HG03060 (cell line): ENCODE data around the gene KCNK10.
A peak's percentile ranks its signal among the peaks of the same experiment; 100 is the strongest.

ENCODE experiments used
- ATAC-seq: cut with Tn5 transposase; IDR thresholded peaks from one replicate; pipeline ENCODE4 v1.9.1; 2021; ENCODE audit warnings: low read depth, moderate number of reproducible peaks; ENCODE audit not compliant: unreplicated experiment

KCNK10 gene

GRCh38 chr14:88231603-88232002, 91.5 kb downstream of the KCNK10 start:
- ATAC-seq = no peak

DNA sequence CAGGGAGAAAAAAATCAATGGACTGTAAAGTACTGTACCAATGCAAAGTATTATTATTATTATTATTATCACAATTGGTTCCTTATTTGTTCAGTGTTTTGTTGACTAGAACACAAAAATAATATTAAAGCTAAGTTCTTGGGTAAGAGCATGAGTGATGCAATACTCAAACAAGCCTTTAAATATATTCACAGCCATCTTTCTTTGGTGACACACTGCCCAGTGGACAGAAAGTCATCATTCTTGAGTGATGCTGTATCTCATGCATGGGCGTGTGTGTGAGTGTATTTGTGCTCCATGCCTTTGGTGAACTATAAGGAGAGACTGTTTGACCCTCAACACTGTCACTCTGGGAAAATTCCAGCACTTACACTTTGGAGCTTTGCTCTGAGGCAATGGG, 93.6 kb downstream of the KCNK10 start:
- ATAC-seq = no peak

GRCh38 chr14:88228522-88229236, 94.4 kb downstream of the KCNK10 start:
- no peak for ATAC-seq

- ATAC-seq = no peak
These were observed 95.4 kb downstream of the KCNK10 start for GRCh38 chr14:88227693-88228092.

DNA sequence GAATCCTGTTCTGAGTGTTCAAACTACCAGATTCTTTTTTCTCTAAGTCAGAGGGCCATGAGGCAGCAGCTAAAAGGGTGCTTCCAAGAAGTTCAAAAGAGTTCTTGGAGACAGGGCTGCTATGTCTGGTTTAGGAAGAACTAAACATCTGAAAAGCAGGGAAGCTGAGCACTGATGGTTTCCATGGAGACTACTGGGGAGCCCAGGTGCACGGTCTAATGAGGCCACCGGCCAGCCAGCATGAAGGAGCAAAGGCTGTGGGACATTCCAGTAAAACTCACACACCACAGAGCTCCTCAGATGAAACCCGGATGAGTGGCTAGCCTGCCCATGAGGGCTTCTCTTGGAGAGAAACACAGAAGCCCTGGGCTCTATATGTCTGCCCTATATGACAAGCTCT, 97.3 kb downstream of the KCNK10 start:
- ATAC-seq = no peak

GRCh38 chr14:88218119-88218915, 104.8 kb downstream of the KCNK10 start:
- no peak for ATAC-seq

DNA sequence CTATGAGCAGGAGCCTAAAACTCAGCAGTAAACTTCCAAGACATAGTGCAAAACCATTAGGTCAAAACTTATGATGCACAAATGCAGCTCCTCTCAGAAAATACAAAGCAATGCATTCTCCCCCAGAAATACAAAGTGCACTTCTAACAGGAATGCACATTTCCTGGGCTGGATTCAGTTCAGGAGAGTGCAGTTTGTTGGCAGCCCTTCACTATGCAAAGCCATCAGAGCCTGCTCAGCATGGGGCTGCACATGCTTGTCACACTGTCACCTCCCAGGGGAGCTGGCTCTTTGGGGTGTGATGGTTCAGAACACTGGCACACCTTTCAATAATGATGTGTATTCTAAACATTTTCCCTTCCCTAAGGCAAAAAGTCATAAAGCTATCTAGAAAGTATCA, 110.4 kb downstream of the KCNK10 start:
- ATAC-seq = no peak

DNA sequence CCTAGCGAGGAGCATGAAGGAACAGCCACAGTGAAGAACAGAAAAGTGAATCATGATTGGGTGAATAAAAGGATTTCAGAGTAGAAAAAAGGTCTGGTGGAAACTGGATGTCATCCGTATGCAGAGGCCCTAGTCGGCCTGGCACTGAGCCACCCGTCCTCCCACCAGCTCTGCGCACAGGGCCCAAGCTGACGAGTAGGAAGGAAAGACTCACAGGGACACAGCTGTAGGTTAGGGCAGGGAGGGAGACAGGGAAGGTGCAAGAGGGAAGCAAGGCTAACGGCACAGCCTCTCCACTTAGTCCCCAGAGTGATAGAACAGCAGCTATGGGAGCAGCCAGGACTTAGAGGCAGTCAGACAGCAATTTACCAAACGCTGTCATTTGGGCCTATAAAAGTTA, 112.6 kb downstream of the KCNK10 start:
- ATAC-seq = no peak

GRCh38 chr14:88209273-88209672, 113.8 kb downstream of the KCNK10 start:
- peak; percentile 74 for ATAC-seq

DNA sequence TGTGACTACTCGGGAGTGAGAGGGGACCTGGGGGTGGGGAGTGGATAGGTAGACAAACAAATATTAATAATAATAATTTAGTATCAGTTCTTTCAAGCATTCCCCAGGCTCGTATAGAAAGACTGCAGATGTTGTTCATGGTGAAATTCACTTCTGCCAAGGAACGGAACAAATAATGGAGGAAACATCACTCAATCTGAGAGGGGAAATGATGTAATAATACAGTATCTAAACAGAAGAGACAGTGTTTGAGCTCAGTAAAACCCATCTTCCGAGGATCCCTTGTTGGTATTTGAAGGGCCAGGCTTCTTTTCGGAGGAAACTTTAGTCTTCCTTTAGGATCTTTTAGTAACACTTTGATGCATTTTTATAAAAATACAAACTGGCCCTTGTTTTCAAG, 114.2 kb downstream of the KCNK10 start:
- ATAC-seq = peak; percentile 21

DNA sequence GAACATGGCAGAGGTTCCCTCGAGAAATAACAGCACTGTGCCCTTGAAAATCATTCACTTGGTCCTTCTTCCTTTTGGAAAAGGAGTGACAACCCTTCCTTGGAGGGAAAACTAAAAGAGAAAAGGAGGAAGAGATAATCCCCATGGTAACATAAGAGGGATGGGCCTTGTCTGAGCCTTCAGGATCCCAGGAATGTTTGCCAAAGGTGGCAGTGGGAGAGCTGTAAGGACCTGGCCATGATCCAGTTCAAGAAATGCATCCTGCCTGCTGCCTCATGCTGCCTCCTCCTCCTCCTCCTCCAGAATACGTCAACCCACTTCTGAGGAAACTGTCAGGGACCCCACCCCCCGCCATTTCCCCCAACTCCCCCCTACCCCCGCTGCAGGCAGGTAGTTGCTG, 118.8 kb downstream of the KCNK10 start:
- no peak for ATAC-seq

DNA sequence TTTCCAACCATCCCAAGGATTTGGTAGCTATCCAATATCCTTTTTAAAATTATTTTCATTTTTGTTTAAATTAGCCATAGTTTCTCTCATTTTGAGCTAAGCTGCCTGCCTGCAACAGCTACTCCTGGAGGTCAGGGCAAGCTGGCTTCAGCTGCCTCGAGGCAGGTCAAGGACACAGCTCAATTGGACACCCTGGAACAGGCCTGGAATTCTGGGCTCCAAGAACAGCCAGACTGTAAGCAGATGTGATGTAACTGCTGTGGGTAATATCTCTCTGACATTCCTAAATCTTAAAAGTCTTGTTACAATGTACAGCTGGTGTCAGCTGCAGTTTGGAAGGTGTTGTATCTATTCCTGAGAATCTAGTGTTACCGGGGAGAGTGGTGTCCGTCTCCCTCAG, 119.8 kb downstream of the KCNK10 start:
- ATAC-seq = no peak

GRCh38 chr14:88202286-88202685, 120.8 kb downstream of the KCNK10 start:
- no peak for ATAC-seq

- ATAC-seq = no peak
These were observed 121.2 kb downstream of the KCNK10 start for GRCh38 chr14:88201851-88202250.

GRCh38 chr14:88199882-88200281, 123.2 kb downstream of the KCNK10 start:
- ATAC-seq = no peak

DNA sequence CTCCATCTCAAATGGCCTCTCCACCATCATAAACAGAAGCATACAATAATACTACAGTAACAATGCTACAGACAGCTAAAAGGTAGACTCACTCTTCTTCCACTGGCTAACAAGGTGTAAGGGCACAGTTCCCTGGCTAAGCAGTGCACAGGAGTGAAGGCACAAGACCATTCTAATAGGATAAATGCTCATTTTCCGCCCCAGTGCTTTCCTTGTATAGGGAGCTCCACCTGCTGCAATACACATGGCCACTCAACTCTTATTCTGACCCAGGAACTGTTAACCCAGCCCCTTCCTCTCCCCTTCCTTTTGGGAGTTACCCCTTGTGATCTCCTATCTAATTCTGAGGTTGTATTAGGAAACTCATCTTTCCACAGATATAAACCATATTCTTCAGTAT, 124.6 kb downstream of the KCNK10 start:
- ATAC-seq = no peak

DNA sequence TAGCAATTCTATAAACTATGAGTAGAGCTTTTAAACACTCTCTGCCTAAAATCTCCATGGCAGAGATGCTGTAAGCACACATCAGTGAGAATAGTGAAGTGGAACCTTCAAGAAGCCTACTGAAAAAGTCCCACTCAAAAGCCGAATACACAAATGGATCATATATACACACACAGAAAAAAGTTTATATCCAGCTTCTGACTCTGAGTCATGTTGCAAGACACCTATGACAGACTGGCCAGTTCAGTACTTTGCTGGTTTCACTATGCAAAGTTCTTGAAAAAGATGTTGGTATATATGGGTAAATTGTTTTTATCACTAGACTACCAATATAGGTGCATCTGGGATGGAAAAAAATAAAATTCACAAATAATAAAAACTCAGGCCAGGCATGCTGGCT, 126.1 kb downstream of the KCNK10 start:
- peak; percentile 85 for ATAC-seq

DNA sequence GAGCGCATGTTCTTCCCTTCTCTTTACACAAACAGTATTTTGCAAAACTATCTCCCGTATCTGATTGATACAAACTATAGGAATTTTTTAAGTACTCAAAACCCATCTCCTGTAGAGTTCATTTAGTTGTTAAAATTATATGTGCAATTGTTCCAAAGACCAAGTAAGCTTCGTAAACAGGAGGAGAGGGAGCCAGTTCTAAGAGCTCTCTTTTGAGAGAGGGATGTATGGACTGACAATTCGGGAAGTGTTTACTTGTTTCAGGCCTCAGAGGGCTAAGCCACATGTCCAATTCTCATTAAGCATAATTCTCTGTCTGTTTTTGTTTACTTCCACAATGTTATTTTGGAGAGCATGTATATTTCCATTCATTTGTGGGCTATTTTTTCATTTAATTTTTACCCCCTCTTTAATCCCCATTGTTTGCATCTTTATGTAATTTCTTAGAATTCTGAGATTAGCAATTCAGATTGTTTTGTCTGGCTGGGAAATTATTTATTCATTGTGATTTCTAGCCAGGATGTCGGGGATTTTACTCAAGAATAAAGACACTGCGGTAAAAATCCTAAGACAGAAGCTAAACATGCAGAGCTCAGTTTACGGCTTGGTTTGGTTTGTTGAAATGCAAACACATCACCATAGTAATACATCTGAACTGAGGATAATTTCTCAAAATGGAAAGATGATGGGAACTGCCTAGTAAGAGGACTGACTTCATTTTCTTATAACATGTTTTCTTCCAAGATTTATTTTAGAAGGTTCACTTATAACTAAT, 126.8 kb downstream of the KCNK10 start:
- ATAC-seq = no peak

- ATAC-seq = no peak
These were observed 127.4 kb downstream of the KCNK10 start for GRCh38 chr14:88195676-88196075.

GRCh38 chr14:88194531-88194930, 128.5 kb downstream of the KCNK10 start:
- no peak for ATAC-seq

- ATAC-seq = no peak
These were observed 131.5 kb downstream of the KCNK10 start for GRCh38 chr14:88191605-88192004.
